Naive thymus-derived CD8-positive, alpha-beta T cell (primary cell): ENCODE data around the gene PIP5K1B. TPM values are rescaled to one million over a fixed set of nuclear protein-coding genes. Genes with fewer than 3 reads are reported as not detected.

Experiments
- ATAC-seq, 2 donors: fragments of 150-1000 bp; cut with Tn5 transposase in 1 of 2; sonication (Bioruptor Pico), chemical (Tn5 transposase) in 1 of 2; 1 replicate in 1 of 2; 2 replicates in 1 of 2; pipeline ENCODE4 v1.10.0; 2021; ENCODE audit warnings: mild to moderate bottlenecking in 2 of 2, moderate library complexity in 2 of 2
- POLR2A ChIA-PET: fragments of 350-600 bp; sonication (Branson Sonifier 250); formaldehyde crosslinking; loops from one replicate; lab custom pipeline; 2021; ENCODE audit warnings: antibody characterized with exemption; lab: Charles Lee
- DNase-seq, 10 donors: peaks; one replicate each; pipeline versions ENCODE4 v3.0.0 to v3.0.0-alpha.2; 2020 to 2022
- H3K27ac Mint-ChIP-seq, 10 donors: one replicate each; pipeline ENCODE4 v1.8.0; 2020 to 2022; ENCODE audit warnings: mild to moderate bottlenecking in 10 of 10, mixed read lengths in 10 of 10, moderate library complexity in 4 of 10, inconsistent platforms in 1 of 10
- H3K27me3 Mint-ChIP-seq, 5 donors: one replicate each; pipeline ENCODE4 v1.8.0; 2021 to 2022; ENCODE audit warnings: mixed read lengths in 5 of 5
- H3K36me3 Mint-ChIP-seq, 3 donors: one replicate each; pipeline ENCODE4 v1.8.0; 2020 to 2022; ENCODE audit warnings: mixed read lengths in 3 of 3, mild to moderate bottlenecking in 2 of 3, inconsistent platforms in 1 of 3
- H3K4me1 Mint-ChIP-seq, 4 donors: one replicate each; pipeline ENCODE4 v1.8.0; 2021 to 2022; ENCODE audit warnings: mixed read lengths in 4 of 4
- H3K4me3 Mint-ChIP-seq, 10 donors: one replicate each; pipeline ENCODE4 v1.8.0; 2020 to 2022; ENCODE audit warnings: mild to moderate bottlenecking in 10 of 10, mixed read lengths in 10 of 10, moderate library complexity in 6 of 10, inconsistent platforms in 1 of 10
- H3K9me3 Mint-ChIP-seq, 9 donors: one replicate each; pipeline ENCODE4 v1.8.0; 2020 to 2022; ENCODE audit warnings: mixed read lengths in 9 of 9, mild to moderate bottlenecking in 3 of 9, inconsistent platforms in 1 of 9, moderate library complexity in 1 of 9
- polyA plus RNA-seq, 3 donors: library from polyadenylated mRNA; unstranded; fragments of 300-500 nt; fragmentation: Illumina TruSeq; gene quantifications; one replicate each; pipeline ENCODE4 v1.2.3, GENCODE V29; 2021
- total RNA-seq, 8 experiments: library from RNA in 2 of 8; stranded (reverse) in 2 of 8; gene quantifications; one replicate each; pipeline ENCODE4 v1.2.3 and lab custom pipeline; 2021 to 2026

The PIP5K1B gene
- total and polyA plus RNA-seq, 5 experiments from 2014 or later, result 0.18 to 1.2 (median 0.47) TPM; not detected in 2

DNA sequence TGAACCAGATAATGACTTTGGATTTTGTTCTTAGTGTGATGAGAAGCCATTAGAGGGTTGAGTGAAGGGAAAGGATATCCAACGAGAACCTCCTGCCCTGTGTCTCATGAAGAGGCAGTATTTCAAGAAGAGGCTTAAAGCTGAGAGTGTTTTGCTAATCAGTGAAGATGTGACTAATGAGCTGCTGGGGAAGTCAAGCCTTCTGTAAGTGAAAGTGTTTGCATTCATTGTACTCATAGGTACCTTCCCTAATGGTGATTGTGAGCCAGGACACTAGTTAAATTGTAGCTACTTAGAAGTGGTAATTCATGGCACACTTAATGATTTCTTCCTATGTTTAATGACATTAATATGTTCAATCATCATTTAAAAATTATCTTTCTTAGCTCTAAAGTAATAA is 23.7 kb downstream of the PIP5K1B start:
- Mint-ChIP-seq H3K36me3 (peaks cover 0 to 4% (median 0%) of the 10 kb centered on the region in 3 donors), H3K4me1 (no peaks in the 10 kb centered on the region), H3K27ac (no peak overlapping the region), H3K9me3 (peaks cover 0 to 16% (median 0%) of the 10 kb centered on the region in 9 donors), H3K27me3 (peaks cover 5 to 43% (median 25%) of the 10 kb centered on the region in 5 donors), H3K4me3 (no peak overlapping the region)
- no peak for ATAC-seq
- no peak for DNase-seq
- POLR2A ChIA-PET, result no interaction called here

DNA sequence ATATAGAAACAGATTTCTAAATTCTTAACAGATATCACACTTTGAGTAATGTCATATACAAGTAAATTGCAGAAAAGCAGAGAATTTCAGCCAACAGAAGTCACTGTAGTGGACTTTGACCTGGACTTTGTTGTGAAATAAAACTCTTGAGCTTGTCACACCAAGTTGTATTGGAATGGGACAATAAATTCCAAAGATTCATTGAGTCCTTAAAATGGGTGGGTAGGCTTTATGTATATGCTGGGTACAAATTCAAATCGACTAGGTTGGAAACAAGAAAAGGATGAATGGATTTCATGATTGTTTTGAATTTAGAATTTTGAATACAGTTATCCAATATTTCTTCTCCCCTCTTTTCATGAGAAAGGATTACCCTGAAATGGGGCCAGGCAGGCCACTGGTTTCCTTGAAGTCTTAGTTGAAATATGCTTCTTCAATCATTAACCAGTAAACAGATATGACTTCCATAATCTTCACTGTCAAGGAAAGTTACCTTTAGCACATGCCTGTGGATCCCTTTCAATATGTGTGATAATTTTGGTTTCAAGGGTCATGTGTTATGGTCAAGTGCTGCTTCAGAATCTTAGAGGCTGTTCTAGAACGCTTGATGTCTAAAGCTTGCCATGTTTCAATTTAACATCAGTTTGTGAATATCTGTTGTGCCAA is 25.7 kb downstream of the PIP5K1B start:
- Mint-ChIP-seq H3K9me3 (peaks cover 0 to 10% (median 0%) of the 10 kb centered on the region in 9 donors), H3K27me3 (peaks cover 10 to 49% (median 23%) of the 10 kb centered on the region in 5 donors), H3K4me3 (no peak overlapping the region), H3K4me1 (no peaks in the 10 kb centered on the region), H3K27ac (no peak overlapping the region), H3K36me3 (peaks cover 0 to 4% (median 0%) of the 10 kb centered on the region in 3 donors)
- POLR2A ChIA-PET, result no interaction called here
- DNase-seq (no peak), ATAC-seq (no peak)

- H3K27me3 Mint-ChIP-seq, result peaks cover 8 to 53% (median 20%) of the 10 kb centered on the region in 5 donors
- POLR2A ChIA-PET, result no interaction called here
- H3K27ac Mint-ChIP-seq, result no peak overlapping the region
- no peaks in the 10 kb centered on the region for H3K4me1 Mint-ChIP-seq
- DNase-seq, result no peak
- H3K9me3 Mint-ChIP-seq, result peaks cover 0 to 10% (median 0%) of the 10 kb centered on the region in 9 donors
- H3K4me3 Mint-ChIP-seq, result no peak overlapping the region
- peaks cover 0 to 2% (median 0%) of the 10 kb centered on the region in 3 donors for H3K36me3 Mint-ChIP-seq
- no peak for ATAC-seq
Measured at GRCh38 chr9:68731857-68732256, 26.8 kb downstream of the PIP5K1B start.

DNA sequence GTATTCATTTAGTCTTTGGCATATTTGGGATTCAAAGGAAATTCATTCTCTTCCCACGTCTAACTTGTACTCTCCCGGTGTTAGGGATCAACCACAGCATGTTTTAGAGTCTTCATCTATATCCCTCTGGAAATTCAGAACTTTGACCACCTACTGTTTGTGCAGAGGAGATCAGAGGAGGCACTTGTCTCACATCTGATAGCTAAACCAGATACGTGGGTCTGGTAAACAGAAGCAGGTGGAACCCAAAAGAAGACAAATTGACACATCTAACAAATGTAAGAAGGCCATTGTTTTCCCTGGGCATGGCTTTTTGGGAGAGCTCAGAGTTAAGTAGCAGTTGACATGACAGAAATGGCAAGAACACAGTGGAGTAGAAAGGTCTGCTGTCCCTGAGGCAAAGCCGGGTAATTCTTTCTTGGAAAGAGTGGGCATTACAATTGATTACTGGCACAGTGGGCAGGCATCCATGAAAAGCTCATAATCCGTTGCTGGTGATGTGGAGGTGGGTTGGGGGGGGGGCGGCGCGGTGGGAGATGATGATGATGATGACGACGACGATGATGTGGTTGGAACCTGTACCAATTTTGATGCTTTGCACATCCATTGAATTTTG is 27.5 kb downstream of the PIP5K1B start:
- ATAC-seq (no peak), DNase-seq (no peak)
- Mint-ChIP-seq H3K27me3 (peaks cover 8 to 53% (median 18%) of the 10 kb centered on the region in 5 donors), H3K27ac (no peak overlapping the region), H3K4me3 (no peak overlapping the region), H3K4me1 (no peaks in the 10 kb centered on the region), H3K9me3 (peaks cover 0 to 7% (median 0%) of the 10 kb centered on the region in 9 donors), H3K36me3 (no peaks in the 10 kb centered on the region)
- POLR2A ChIA-PET, result no interaction called here

- H3K4me3 Mint-ChIP-seq, result no peak overlapping the region
- H3K27ac Mint-ChIP-seq, result no peak overlapping the region
- H3K9me3 Mint-ChIP-seq, result peaks cover 0 to 2% (median 0%) of the 10 kb centered on the region in 9 donors
- peaks cover 8 to 51% (median 18%) of the 10 kb centered on the region in 5 donors for H3K27me3 Mint-ChIP-seq
- H3K36me3 Mint-ChIP-seq, result no peaks in the 10 kb centered on the region
- DNase-seq, result no peak
- ATAC-seq, result no peak
- POLR2A ChIA-PET, result no interaction called here
- no peaks in the 10 kb centered on the region for H3K4me1 Mint-ChIP-seq
Measured at GRCh38 chr9:68733021-68733405, 28.0 kb downstream of the PIP5K1B start.

GRCh38 chr9:68738358-68738757 is 33.3 kb downstream of the PIP5K1B start:
- DNase-seq, result no peak
- H3K4me3 Mint-ChIP-seq, result no peak overlapping the region
- no peaks in the 10 kb centered on the region for H3K36me3 Mint-ChIP-seq
- H3K4me1 Mint-ChIP-seq, result no peaks in the 10 kb centered on the region
- H3K9me3 Mint-ChIP-seq, result no peaks in the 10 kb centered on the region
- H3K27me3 Mint-ChIP-seq, result peaks cover 1 to 40% (median 8%) of the 10 kb centered on the region in 5 donors
- H3K27ac Mint-ChIP-seq, result no peak overlapping the region
- POLR2A ChIA-PET, result no interaction called here
- ATAC-seq, result no peak

GRCh38 chr9:68739621-68740174 is 34.7 kb downstream of the PIP5K1B start:
- Mint-ChIP-seq H3K4me1 (peaks cover 0 to 3% (median under 1%) of the 10 kb centered on the region in 4 donors), H3K9me3 (no peaks in the 10 kb centered on the region), H3K27me3 (peaks cover 1 to 40% (median 4%) of the 10 kb centered on the region in 5 donors), H3K27ac (no peak overlapping the region), H3K36me3 (no peaks in the 10 kb centered on the region), H3K4me3 (no peak overlapping the region)
- POLR2A ChIA-PET, result no interaction called here
- DNase-seq, result no peak
- no peak for ATAC-seq

DNA sequence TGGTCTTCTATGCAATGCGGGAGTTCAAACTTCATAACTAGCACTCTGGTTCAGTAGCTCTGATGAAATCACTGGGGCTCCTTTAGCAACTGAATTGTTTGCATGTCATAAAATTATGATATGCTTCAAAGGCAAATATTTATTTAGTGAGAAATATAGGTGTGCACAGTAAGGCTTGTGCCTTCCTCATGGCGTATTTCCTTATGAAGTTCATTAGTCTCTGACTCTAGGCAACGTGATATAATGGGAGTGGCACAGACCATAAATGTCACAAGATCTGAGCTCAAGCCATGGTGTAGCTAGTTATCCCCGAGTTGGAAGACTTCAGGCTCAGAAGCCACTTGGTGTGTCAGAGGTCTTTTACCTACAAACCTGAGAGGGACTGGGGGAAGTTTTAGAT is 35.5 kb downstream of the PIP5K1B start:
- Mint-ChIP-seq H3K4me3 (no peak overlapping the region), H3K4me1 (peaks cover 0 to 6% (median 6%) of the 10 kb centered on the region in 4 donors), H3K27ac (no peak overlapping the region), H3K27me3 (peaks cover 1 to 36% (median 4%) of the 10 kb centered on the region in 5 donors), H3K9me3 (no peaks in the 10 kb centered on the region), H3K36me3 (no peaks in the 10 kb centered on the region)
- ATAC-seq (no peak), DNase-seq (no peak)
- POLR2A ChIA-PET, result no interaction called here

DNA sequence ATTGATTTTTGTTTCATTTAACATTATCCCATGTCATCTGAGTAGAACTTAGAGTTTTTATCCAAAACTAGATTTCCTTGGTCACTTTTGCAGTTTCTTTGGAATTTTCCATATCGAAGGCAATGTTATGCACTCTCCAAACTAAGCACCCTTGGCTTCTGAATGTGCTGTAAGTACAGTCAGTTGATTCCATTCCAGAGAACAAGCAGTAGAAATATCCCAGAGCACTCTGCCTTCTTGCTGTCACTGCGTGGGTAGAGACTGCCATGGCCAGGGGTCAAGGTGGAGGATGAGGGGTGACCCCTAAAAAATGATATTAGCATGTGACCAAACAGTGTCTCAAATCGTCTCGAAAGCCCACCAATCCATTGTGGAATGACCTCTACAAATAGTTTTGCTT is 36.2 kb downstream of the PIP5K1B start:
- Mint-ChIP-seq H3K36me3 (no peaks in the 10 kb centered on the region), H3K27ac (no peak overlapping the region), H3K9me3 (no peaks in the 10 kb centered on the region), H3K4me1 (peaks cover 0 to 6% (median 6%) of the 10 kb centered on the region in 4 donors), H3K27me3 (peaks cover 0 to 29% (median 2%) of the 10 kb centered on the region in 5 donors), H3K4me3 (no peak overlapping the region)
- POLR2A ChIA-PET, result no interaction called here
- no peak for DNase-seq
- ATAC-seq, result no peak

- no peak for DNase-seq
- Mint-ChIP-seq H3K9me3 (no peaks in the 10 kb centered on the region), H3K36me3 (no peaks in the 10 kb centered on the region), H3K27ac (no peak overlapping the region), H3K4me1 (peaks cover 0 to 6% (median 6%) of the 10 kb centered on the region in 4 donors), H3K27me3 (peaks cover 0 to 23% (median 2%) of the 10 kb centered on the region in 5 donors), H3K4me3 (no peak overlapping the region)
- ATAC-seq, result no peak
- POLR2A ChIA-PET, result no interaction called here
Measured at GRCh38 chr9:68741704-68742332, 36.8 kb downstream of the PIP5K1B start.

GRCh38 chr9:68742333-68742730 is 37.3 kb downstream of the PIP5K1B start:
- Mint-ChIP-seq H3K9me3 (no peaks in the 10 kb centered on the region), H3K4me1 (peaks cover 0 to 6% (median 6%) of the 10 kb centered on the region in 4 donors), H3K36me3 (no peaks in the 10 kb centered on the region), H3K4me3 (no peak overlapping the region), H3K27ac (peak overlapping the region in 1 of 10 donors; percentile 0), H3K27me3 (peaks cover 0 to 18% (median 2%) of the 10 kb centered on the region in 5 donors)
- ATAC-seq (no peak), DNase-seq (no peak)
- POLR2A ChIA-PET, result no interaction called here

DNA sequence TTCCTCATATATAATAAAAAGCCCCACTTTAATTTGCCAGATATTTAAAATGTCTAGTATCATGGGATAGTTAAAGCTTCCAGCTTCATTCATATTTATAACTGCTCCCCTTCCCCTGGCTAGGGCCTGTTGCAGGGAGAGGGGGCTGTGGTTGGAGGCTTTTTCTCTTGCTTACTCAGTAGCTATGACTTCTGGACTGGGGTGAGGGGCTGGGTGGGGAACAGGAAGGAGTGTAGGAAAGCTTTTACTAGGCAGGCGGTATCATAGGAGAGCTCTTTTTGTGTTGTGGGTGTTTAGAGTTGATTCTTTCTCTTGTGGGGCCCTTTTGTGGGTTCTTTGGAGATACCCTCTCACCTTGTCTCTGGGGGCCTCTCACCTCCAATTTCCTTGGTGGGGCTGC is 39.4 kb downstream of the PIP5K1B start:
- no peaks in the 10 kb centered on the region for H3K36me3 Mint-ChIP-seq
- no peaks in the 10 kb centered on the region for H3K9me3 Mint-ChIP-seq
- H3K4me3 Mint-ChIP-seq, result no peak overlapping the region
- peak in 1 of 2 donors; percentile 25 for ATAC-seq
- H3K27ac Mint-ChIP-seq, result peak overlapping the region in 2 of 10 donors; percentile 2 to 61
- peaks cover 0 to 9% (median 2%) of the 10 kb centered on the region in 5 donors for H3K27me3 Mint-ChIP-seq
- DNase-seq, result peak in 1 of 10 donors; percentile 2
- peaks cover 0 to 6% (median 6%) of the 10 kb centered on the region in 4 donors for H3K4me1 Mint-ChIP-seq
- POLR2A ChIA-PET, result no interaction called here

- H3K27ac Mint-ChIP-seq, result no peak overlapping the region
- no peak for ATAC-seq
- H3K27me3 Mint-ChIP-seq, result peaks cover 0 to 2% (median 0%) of the 10 kb centered on the region in 5 donors
- no peak overlapping the region for H3K4me3 Mint-ChIP-seq
- POLR2A ChIA-PET, result no interaction called here
- H3K9me3 Mint-ChIP-seq, result no peaks in the 10 kb centered on the region
- peaks cover 0 to 8% (median 6%) of the 10 kb centered on the region in 4 donors for H3K4me1 Mint-ChIP-seq
- H3K36me3 Mint-ChIP-seq, result no peaks in the 10 kb centered on the region
- DNase-seq, result no peak
Measured at GRCh38 chr9:68746525-68746924, 41.5 kb downstream of the PIP5K1B start.
